HepG2 (cell line): ENCODE data around the gene C22orf39. TPM values are rescaled to one million over a fixed set of nuclear protein-coding genes. Genes with fewer than 3 reads are reported as not detected.

ENCODE experiments used
- ATAC-seq: fragments of 200-7000 bp; cut with Tn5 transposase; 3 replicates; pipeline ENCODE4 v1.9.1; 2020; ENCODE audit warnings: mild to moderate bottlenecking, moderate library complexity
- BruUV-seq: library from RNA; stranded (reverse); fragments of 400-500 nt; replicated peaks from 2 replicates; lab custom pipeline; 2021; lab: Mats Ljungman, UMichigan
- CTCF ChIA-PET: fragments of 300-600 bp; formaldehyde crosslinking; extraction: SDS; loops from one replicate; lab custom pipeline; 2021; ENCODE audit warnings: low total read pairs, inconsistent platforms, low intra/inter-chr PET ratio; lab: Yijun Ruan, JAX
- POLR2A ChIA-PET: fragments of 350-600 bp; sonication (Branson Sonifier 250); formaldehyde crosslinking; loops from one replicate; lab custom pipeline; 2020; ENCODE audit warnings: antibody characterized with exemption, inconsistent platforms; lab: Yijun Ruan, JAX
- DNase-seq: peaks from one replicate; pipeline ENCODE4 v3.0.0-alpha.2; 2015; ENCODE audit warnings: low spot score
- FAIRE-seq: peaks from 3 replicates; lab custom pipeline; 2011; peaks lifted over from hg19 to GRCh38; lab: Jason Lieb, UNC
- H2AFZ ChIP-seq: one replicate; pipeline ENCODE4 v1.6.1; 2011; ENCODE audit warnings: low read length, inconsistent platforms
- H3K27ac ChIP-seq: fragments of 300-600 bp; 3 replicates; pipeline ENCODE4 v1.8.0; 2011; ENCODE audit warnings: mixed run types, mild to moderate bottlenecking, mixed read lengths, low read length, inconsistent platforms; ENCODE audit not compliant: insufficient read depth; ENCODE audit errors: extremely low read length
- H3K27me3 ChIP-seq, 2 experiments: fragments of 200-600 bp in 1 of 2; 2 replicates in 1 of 2; 3 replicates in 1 of 2; pipeline versions ENCODE4 v1.6.0 to v1.8.0; 2011; ENCODE audit warnings: low read length in 2 of 2, mild to moderate bottlenecking in 2 of 2, moderate library complexity in 2 of 2, inconsistent platforms in 1 of 2; ENCODE audit not compliant: insufficient read depth in 2 of 2, control insufficient read depth in 1 of 2
- H3K36me3 ChIP-seq, 2 experiments: fragments of 200-600 bp in 1 of 2; replicated peaks in 1 of 2; 2 replicates in 1 of 2; 3 replicates in 1 of 2; pipeline versions ENCODE4 v1.5.1 to v1.8.0; 2011; ENCODE audit warnings: low read length in 2 of 2, inconsistent platforms in 1 of 2; ENCODE audit not compliant: insufficient read depth in 2 of 2, control insufficient read depth in 1 of 2
- H3K4me1 ChIP-seq: 2 replicates; pipeline ENCODE4 v1.5.1; 2012; ENCODE audit warnings: low read length, inconsistent platforms; ENCODE audit not compliant: insufficient read depth
- H3K4me2 ChIP-seq: 2 replicates; pipeline ENCODE4 v1.6.0; 2011; ENCODE audit warnings: low read depth, low read length, inconsistent platforms
- H3K4me3 ChIP-seq, 3 experiments: fragments of 200-600 bp in 1 of 3; sonication (generic), shearing (Covaris generic) in 1 of 3; replicated peaks in 1 of 3; 2 replicates each; pipeline ENCODE4 v1.5.1; 2011 to 2016; ENCODE audit warnings: low read length in 3 of 3, inconsistent platforms in 2 of 3, low read depth in 2 of 3, mild to moderate bottlenecking in 2 of 3, control low read depth in 1 of 3, mixed read lengths in 1 of 3; ENCODE audit not compliant: insufficient read depth in 1 of 3
- H3K79me2 ChIP-seq: one replicate; pipeline ENCODE4 v1.6.1; 2011; ENCODE audit warnings: low read length, inconsistent platforms; ENCODE audit not compliant: insufficient read depth
- H3K9ac ChIP-seq: 2 replicates; pipeline ENCODE4 v1.6.0; 2011; ENCODE audit warnings: mild to moderate bottlenecking, low read depth, low read length, inconsistent platforms; ENCODE audit not compliant: insufficient read depth
- H3K9me3 ChIP-seq: 2 replicates; pipeline ENCODE4 v1.5.1; 2012; ENCODE audit warnings: mild to moderate bottlenecking, low read length
- H4K20me1 ChIP-seq: 2 replicates; pipeline ENCODE4 v1.6.0; 2011; ENCODE audit warnings: inconsistent platforms, mild to moderate bottlenecking, low read length, moderate library complexity; ENCODE audit not compliant: insufficient read depth
- DNMT3B ChIP-seq: conservative IDR thresholded peaks from 2 replicates; pipeline ENCODE4 v1.6.1; 2016; ENCODE audit warnings: missing biosample characterization, control low read depth
- GABPA ChIP-seq, 2 experiments: IDR thresholded peaks; 2 replicates each; pipeline ENCODE4 v1.6.1; 2011 to 2016; ENCODE audit warnings: low read depth in 2 of 2, low read length in 1 of 2, missing biosample characterization in 1 of 2, missing genetic modification characterization in 1 of 2
- HES4 ChIP-seq: sonication (generic); formaldehyde crosslinking; IDR thresholded peaks from 2 replicates; pipeline ENCODE4 v1.9.0; 2021; ENCODE audit warnings: mild to moderate bottlenecking, missing genetic modification reagents, borderline replicate concordance
- MIER2 ChIP-seq: IDR thresholded peaks from 2 replicates; pipeline ENCODE4 v1.6.1; 2016; ENCODE audit warnings: missing biosample characterization, missing genetic modification reagents
- PHF5A ChIP-seq: IDR thresholded peaks from one replicate; pipeline ENCODE4 v1.6.1; 2018; ENCODE audit warnings: low read depth, missing genetic modification reagents; ENCODE audit not compliant: unreplicated experiment
- ZNF34 ChIP-seq: sonication (generic); formaldehyde crosslinking; IDR thresholded peaks from 2 replicates; pipeline ENCODE4 v1.4.0; 2020; ENCODE audit warnings: mild to moderate bottlenecking, missing genetic modification reagents, borderline replicate concordance
- ZNF430 ChIP-seq: sonication (generic); formaldehyde crosslinking; IDR thresholded peaks from 2 replicates; pipeline ENCODE4 v1.9.0; 2021; ENCODE audit warnings: mild to moderate bottlenecking, missing genetic modification reagents
- ZNF609 ChIP-seq: sonication (generic); formaldehyde crosslinking; IDR thresholded peaks from 2 replicates; pipeline ENCODE4 v1.4.0; 2020; ENCODE audit warnings: mild to moderate bottlenecking, missing genetic modification reagents, borderline replicate concordance
- ZNF713 ChIP-seq: sonication (generic); formaldehyde crosslinking; IDR thresholded peaks from 2 replicates; pipeline ENCODE4 v1.4.0; 2020; ENCODE audit warnings: mild to moderate bottlenecking, missing genetic modification reagents
- whole genome bisulfite sequencing: methylation state at CpG from one replicate; pipeline ENCODE4 v1.1.6; 2017; ENCODE audit warnings: low lambda C conversion rate; 5-methylcytosine and 5-hydroxymethylcytosine counted together
- in situ Hi-C: cut with HindIII; loops from 2 replicates; pipeline ENCODE4 v1.10.0; 2017; ENCODE audit warnings: low pct_unique_long_range_greater_than_20kb; ENCODE audit not compliant: extremely low pct_ligation_motif_present
- intact Hi-C: fragments of 100-400 bp; cut with micrococcal nuclease; formaldehyde crosslinking; loops from one replicate; pipeline ENCODE4 v1.10.0; 2022; ENCODE audit not compliant: unreplicated experiment
- polyA plus RNA-seq, 8 experiments: library from polyadenylated mRNA; depleted of rRNA in 3 of 8; stranded (reverse) in 7 of 8; unstranded in 1 of 8; fragments of >200 nt; fragmentation: Illumina TruSeq in 4 of 8; extraction: Trizol in 4 of 8; gene quantifications; 2 replicates each; pipeline versions ENCODE4 v1.2.1 to v1.2.3, GENCODE V29; 2011 to 2016; ENCODE audit warnings: low read depth in 4 of 8, missing spikeins in 1 of 8, mixed read lengths in 1 of 8; ENCODE audit not compliant: insufficient read depth in 1 of 8
- total RNA-seq, 5 experiments: library from RNA; depleted of rRNA; stranded (reverse); fragments of >200 nt; fragmentation: Illumina TruSeq; extraction: Trizol; gene quantifications; 2 replicates each; pipeline ENCODE4 v1.2.3, GENCODE V29; 2016; ENCODE audit warnings: low read depth in 1 of 5
- TF ChIP-seq, protein P1 (sequence below): sonication (generic); formaldehyde crosslinking; IDR thresholded peaks from 2 replicates; pipeline ENCODE4 v1.4.0; 2020; ENCODE audit warnings: mild to moderate bottlenecking, missing genetic modification reagents
- TF ChIP-seq, protein P2 (sequence below): sonication (generic); formaldehyde crosslinking; IDR thresholded peaks from 2 replicates; pipeline ENCODE4 v1.4.0; 2020; ENCODE audit warnings: missing genetic modification reagents

The C22orf39 gene
- total and polyA plus RNA-seq, 2 of the 13 experiments (the other 11 are each of a cell fraction or from before 2014, with no cell fraction given), result 23.4 to 26.4 TPM

GRCh38 chr22:19440411-19441195 is 6.9 kb downstream of the C22orf39 start (continued):
- TF ChIP-seq HES4 (CRISPR knock-in tag) (no peak), ZNF430 (no peak), MIER2 (no peak)

DNA sequence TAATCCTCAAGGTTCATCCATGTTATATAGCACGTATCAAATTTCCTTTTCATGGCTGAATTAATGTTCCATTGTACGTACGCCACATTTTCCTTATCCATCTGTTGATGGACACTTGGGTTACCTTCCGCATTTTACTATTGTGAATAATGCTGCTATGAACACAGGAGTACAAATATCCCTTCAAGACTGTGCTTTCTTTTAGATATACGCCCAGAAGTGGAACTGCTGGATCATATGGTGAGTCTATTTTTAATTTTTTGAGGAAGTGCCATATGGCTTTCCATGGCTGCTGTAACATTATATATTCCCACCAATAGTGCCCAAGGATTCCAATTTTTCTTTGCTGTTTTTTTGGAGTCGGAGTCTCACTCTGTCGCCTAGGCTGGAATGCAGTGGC is 9.2 kb downstream of the C22orf39 start:
- DNase-seq, result no peak
- BruUV-seq, result no TSS peak
- Histone ChIP-seq H3K79me2 (peaks cover 8% of the 10 kb centered on the region), H3K36me3 (peaks cover 3 to 41% of the 10 kb centered on the region in 2 experiments), H3K4me1 (peaks cover 6% of the 10 kb centered on the region), H3K9ac (no peak overlapping the region), H4K20me1 (no peaks in the 10 kb centered on the region), H3K4me2 (no peak overlapping the region), H3K9me3 (no peaks in the 10 kb centered on the region), H3K27ac (no peak overlapping the region), H3K27me3 (no peaks in the 10 kb centered on the region), H2AFZ (no peak overlapping the region), H3K4me3 (no peak overlapping the region)
- POLR2A ChIA-PET, result no interaction called here
- ATAC-seq, result no peak
- 98% methylated on average over 7 of the region's 7 CpGs for WGBS
- CTCF ChIA-PET, result no interaction called here
- TF ChIP-seq ZNF609 (no peak), PHF5A (CRISPR knock-in tag) (no peak), ZNF713 (CRISPR knock-in tag) (no peak), DNMT3B (CRISPR knock-in tag) (no peak), GABPA (IDR thresholded peaks at IDR 0.05; ENCODE audit: low read depth, low read length) (no peak), GABPA (CRISPR knock-in tag; IDR thresholded peaks at IDR 0.05; ENCODE audit: low read depth) (no peak), ZNF34 (no peak)
- TF ChIP-seq, protein P1, sequence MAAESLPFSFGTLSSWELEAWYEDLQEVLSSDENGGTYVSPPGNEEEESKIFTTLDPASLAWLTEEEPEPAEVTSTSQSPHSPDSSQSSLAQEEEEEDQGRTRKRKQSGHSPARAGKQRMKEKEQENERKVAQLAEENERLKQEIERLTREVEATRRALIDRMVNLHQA, result no peak
- TF ChIP-seq, protein P2, sequence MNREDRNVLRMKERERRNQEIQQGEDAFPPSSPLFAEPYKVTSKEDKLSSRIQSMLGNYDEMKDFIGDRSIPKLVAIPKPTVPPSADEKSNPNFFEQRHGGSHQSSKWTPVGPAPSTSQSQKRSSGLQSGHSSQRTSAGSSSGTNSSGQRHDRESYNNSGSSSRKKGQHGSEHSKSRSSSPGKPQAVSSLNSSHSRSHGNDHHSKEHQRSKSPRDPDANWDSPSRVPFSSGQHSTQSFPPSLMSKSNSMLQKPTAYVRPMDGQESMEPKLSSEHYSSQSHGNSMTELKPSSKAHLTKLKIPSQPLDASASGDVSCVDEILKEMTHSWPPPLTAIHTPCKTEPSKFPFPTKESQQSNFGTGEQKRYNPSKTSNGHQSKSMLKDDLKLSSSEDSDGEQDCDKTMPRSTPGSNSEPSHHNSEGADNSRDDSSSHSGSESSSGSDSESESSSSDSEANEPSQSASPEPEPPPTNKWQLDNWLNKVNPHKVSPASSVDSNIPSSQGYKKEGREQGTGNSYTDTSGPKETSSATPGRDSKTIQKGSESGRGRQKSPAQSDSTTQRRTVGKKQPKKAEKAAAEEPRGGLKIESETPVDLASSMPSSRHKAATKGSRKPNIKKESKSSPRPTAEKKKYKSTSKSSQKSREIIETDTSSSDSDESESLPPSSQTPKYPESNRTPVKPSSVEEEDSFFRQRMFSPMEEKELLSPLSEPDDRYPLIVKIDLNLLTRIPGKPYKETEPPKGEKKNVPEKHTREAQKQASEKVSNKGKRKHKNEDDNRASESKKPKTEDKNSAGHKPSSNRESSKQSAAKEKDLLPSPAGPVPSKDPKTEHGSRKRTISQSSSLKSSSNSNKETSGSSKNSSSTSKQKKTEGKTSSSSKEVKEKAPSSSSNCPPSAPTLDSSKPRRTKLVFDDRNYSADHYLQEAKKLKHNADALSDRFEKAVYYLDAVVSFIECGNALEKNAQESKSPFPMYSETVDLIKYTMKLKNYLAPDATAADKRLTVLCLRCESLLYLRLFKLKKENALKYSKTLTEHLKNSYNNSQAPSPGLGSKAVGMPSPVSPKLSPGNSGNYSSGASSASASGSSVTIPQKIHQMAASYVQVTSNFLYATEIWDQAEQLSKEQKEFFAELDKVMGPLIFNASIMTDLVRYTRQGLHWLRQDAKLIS (CRISPR knock-in tag), result no peak
- intact Hi-C loops (no loop called here), in situ Hi-C loops (no loop called here)
- FAIRE-seq, result no peak
